Stimulated activated CD4-positive, alpha-beta T cell treated with anti-CD3 and anti-CD28 coated beads, Interleukin-4, amount 100 ng/mL, for 48 hours (primary cell): Measurements from ENCODE around the gene QSOX2.
"Not testable (repeated sequence)": the region's sequence is repeated elsewhere in the genome, so short reads cannot be mapped to it uniquely, and the experiment has no call there.

Experiments used
- DNase-seq, 2 donors: peaks; one replicate each; pipeline ENCODE4 v3.0.0-alpha.2; 2020; ENCODE audit warnings: low read depth in 2 of 2

The QSOX2 gene

GRCh38 chr9:136282272-136282861 lies 36.8 kb upstream of the QSOX2 start:
- no peak for DNase-seq

DNA sequence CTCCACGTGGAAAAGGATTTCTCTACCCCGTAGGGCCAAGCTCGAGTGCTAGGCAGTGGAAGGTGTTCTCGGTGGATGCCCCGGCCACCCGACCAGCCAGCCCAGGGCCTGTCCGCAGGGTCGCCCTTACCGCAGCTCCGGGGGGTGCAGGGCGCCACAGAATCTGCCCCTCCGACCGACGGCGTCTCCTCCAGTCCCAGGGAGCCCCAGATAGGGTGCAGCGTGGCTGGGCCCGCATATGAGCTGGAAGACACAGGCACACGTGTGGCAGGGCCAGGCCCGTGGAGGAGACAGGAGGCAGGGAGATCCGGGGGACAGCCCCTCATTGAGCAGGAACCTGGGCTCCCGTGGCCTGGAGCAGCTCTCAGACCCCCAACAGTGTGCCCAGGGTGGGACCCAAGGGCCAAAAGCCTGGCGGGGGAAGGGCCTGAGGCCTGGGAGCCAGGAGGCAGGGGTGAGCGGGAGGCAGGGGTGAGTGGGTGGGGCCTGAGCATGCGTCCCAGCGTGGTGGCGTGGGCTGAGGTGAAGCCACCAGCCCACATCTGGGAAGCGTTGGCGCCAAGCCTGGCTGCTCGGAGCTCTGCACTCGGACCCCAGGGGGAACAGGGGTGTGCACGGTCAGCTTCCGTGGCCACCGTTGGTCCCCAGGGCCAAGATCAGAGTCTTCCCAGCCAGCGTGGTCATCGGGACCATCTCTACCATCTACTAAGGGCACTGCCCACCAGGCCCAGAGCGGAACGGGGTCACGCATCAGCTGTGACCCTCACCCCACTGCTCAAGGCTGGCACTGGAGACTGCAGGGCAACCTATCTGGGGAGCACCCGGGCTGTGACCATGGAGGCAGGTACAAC lies 36.0 kb upstream of the QSOX2 start:
- DNase-seq: no peak

DNA sequence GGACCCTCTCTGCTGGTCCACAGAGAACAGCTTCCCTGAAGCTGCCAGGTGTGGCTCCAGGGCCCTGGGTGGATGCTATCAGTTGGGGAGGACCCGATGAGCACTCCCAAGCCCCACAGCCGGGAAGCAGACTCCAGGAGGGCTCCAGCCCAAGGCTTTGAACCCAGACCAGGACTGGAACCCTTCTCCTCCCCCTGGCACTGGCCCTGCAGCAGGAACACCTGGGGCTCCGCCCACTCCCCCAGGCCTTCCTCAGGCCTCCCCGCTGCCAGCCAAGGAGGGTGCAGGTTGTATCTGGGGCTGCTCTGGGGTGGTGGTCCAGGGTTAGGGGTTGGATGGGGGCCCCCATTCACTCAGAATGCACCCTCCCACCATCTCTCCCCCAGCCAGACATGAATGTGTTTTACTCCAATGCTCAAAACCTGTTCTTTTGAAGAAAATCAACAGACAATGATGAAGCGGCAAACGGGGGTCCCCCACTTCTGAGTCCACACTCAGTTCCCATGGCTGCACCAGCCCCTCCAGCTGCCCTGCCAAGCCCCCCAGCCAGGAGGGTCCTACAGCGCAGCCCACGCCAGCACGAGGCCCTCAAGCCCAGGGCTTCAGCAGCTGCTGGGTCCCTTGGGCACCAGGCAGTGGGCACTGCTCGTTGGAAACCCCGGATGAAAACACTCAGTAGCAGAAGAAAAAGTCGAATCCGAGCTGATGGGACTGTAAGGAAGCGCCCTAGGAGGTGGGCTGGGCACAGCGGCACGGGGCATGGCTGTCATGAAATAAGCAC lies 35.1 kb upstream of the QSOX2 start:
- DNase-seq: no peak

DNA sequence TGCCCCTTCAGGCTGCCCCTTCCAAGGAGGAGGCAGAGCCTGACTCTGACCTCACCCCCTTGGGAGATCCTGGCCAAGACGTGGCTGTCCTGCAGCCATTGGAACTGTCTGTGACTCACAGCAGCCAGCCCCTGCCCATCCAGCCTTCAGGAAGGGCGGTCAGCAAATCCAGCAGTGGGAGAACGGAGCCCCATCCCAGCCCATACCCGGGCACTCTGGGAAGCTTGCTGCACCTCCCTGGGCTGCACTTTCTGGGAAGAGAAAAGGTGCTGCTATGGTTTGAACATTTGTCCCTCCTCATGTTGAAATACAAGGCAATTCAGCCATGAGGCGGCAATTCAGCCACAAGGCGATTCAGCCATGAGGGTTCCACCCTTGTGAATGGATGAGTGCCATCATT lies 33.9 kb upstream of the QSOX2 start:
- DNase-seq: no peak

GRCh38 chr9:136278894-136279293 lies 33.3 kb upstream of the QSOX2 start:
- no peak for DNase-seq

DNA sequence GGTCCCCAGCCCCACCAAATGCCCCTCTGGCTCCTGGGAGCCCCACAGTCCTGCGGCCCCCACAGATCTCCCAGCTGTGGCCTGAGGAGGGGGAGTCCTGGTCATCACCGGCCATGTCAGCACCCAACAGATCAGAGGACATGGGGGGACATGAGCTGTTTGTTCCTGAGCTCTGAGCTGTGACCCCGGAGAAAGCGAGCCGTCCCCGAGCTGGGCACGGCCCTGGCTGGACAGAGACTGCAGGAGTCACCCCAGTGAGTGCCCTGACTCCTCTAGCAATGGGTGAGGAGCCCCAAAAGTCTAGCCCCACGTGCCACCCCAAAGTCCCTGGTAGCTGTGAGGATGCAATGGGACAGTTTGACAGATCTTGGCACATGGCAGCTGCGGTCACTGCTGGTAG lies 32.6 kb upstream of the QSOX2 start:
- DNase-seq: no peak

- no peak for DNase-seq
These were observed 32.1 kb upstream of the QSOX2 start for GRCh38 chr9:136277746-136278145.

- no peak for DNase-seq
These were observed 31.1 kb upstream of the QSOX2 start for GRCh38 chr9:136276716-136277115.

DNA sequence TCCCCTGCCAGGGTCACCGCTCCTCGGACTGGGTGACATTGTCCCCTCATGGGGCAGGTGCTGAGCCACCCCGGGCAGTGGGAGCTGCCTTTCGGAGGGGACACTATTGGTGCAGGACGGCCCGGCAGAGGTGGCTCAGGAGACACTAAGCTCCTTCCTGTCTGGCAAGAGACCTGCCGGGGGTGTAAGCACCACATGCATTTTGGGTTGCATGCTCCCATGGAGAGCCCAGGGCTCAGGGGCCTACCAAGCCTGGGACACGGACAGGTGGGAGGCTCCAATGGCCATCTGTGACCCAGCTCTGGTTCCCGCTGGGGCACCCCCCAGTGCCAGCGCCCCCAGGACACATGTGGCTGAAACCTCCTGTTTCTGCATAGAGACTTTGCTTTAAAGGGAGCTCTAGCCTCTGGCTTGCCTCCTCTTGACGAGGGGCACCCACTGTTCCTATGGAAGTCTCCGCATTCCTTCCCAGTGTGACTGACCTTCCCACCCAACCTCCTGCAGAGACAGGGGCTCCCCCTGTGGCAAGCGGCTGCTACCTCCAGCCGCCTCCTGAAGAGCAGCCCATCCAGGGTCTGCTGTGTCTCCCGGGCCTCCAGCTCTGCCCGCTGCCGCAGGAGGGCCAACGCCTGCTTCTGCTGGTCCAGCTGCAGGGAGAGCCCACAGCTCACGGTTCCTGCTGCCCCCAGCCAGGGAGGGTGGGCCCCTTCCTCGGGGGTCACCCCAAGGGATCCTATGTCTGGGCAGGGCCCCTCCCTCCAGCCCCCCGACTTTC lies 30.2 kb upstream of the QSOX2 start:
- no peak for DNase-seq

- no peak for DNase-seq
These were observed 29.4 kb upstream of the QSOX2 start for GRCh38 chr9:136274786-136275654.

DNA sequence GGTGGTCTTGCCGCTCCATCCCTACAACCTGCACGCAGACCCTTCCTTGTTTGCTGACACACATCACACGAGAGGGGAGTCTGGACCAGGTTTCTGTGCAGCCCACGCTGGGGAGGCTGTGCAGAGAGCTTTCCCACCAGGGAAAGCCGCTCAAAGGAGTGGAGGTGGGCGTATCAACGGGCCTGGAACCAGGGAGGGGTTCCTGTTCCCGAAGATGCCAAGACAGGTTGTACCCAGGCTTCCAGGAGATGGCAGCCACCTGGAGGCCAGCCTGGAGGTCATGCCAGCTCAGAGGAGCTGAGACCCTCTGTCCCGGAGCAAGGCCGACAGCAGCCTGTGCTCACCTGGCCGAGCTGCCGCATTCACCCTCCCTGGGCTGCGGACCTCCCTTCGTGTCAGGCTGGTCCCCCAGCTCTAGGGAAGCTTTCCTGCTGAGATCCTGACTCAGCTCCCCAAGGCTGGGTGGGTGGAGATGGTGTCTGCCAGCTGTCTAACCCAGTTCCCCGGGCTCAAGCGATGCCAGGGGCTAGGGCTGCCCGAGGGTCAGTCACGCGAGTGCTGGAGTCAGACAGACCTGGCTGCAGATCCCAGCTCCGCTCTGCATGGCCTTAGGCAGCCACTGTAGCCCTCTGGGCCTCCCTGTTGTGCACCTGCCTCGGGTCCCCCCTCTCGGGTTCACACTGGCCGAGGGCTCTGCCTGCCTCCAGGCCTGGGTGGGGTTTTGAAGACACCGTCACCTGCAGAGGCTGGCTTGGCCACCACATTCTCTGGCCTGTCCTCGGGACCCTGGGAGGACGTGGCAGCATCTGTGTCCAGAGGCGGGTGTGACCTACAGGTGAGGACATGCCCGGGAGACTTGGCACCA lies 28.5 kb upstream of the QSOX2 start:
- DNase-seq: no peak

DNA sequence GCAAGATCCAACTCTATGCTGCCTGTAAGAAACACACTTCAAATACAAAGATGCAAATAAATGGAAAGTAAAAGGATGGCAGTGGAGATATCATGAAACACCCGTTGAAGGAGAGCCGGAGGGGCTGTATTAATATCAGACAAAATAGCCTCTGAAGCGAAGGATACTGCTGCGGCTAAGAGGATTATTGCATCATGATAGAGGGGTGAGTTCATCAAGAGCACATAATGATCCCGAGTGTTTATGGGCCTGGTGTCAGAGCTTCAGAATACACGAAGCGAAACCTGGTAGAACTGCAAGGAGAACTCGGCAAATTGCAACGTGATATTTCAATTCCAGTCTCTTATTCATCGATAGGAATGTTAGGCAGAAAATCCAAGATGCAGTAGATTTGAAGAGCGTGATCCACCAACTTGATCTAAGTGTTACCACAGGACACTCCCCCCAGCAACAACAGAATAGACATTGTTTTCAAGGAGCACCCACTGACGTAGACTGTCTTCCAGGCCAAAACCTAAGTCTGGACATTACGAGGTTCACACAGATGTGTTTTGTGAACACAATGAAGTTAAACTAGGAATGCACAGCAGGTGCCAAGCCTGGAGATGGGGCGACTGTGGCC lies 27.7 kb upstream of the QSOX2 start:
- DNase-seq: no peak

GRCh38 chr9:136270173-136270705 lies 24.6 kb upstream of the QSOX2 start:
- DNase-seq: no peak

DNA sequence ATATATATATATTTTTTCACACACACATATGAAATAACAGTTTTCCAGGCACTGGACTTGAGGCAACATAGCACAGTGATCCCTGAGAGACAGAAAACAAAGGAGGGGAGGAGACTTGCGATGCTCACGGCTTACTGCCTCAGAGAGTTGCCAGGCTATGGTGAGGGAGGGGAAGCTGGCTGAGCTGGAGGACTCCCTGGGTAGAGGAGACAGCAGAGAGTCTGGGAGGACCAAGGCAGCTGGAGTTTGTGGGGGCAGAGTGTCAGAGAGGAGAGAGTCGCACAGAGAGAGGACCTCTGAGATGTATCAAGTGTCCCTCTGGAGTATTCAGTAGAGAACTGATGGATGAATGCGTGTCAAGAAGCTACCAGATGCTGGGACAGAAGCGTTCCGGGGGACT lies 23.1 kb upstream of the QSOX2 start:
- DNase-seq: no peak

DNA sequence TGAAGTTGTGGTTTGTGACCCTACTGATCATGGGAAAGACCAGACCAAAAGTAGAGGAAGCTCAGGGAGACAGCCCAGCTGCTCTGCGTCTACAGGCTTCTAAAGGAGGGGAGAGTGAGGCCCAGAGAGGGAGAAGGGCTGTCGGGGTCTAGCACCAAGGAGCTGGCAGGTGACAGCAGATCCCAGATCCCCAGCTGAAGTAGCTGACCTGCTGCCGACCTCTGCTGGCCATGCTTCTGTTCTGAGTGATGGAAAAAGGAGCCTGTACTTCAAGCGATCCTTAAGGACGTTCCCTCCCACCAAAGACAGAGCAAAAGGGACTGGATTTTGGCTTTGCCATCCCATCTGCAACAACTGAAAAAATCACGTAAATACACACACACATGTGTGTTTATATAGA lies 22.7 kb upstream of the QSOX2 start:
- no peak for DNase-seq

DNA sequence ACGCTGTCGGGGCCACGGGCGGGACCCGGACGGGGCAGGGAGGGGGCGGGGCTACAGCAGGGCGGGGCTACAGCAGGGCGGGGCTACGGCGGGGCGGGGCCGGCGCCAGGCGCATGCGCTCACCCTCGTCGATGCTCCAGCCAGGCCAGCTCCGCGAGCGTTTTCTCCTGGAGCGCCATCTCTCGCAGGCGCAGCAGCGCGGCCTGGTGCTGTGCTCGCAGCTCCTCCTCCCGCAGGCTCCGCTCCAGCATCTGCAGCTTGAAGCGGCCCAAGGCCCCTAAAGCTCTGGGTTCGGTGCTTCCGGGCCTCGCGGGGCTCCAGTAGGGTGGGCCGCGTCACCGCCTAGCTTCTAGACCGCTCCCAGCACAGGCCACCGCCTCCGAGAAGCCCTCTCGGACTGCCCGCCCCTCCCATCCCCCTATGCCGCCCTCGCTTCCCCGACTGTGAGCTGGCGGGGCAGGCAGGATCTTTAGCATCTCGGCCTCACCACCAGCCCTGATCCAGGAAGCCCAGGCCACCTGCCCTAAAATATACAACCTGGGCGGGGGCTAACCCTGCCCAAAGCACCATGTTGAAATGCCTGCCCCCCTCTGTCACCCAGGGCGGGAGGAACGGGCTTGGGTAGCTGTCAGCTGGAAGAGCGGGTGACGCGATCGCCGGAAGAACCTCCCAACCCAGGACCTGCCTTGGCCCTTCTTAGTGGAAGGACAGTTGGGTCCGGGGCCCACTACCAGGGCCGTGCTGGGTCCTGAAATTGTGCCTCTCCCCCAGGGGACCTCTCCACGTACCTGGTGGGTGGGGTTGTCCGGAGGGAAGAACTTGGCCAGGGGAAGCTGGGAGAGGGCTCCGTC lies 21.9 kb upstream of the QSOX2 start:
- peak; percentile 75 to 84 for DNase-seq

GRCh38 chr9:136266641-136267040 lies 21.0 kb upstream of the QSOX2 start:
- not testable (repeated sequence) for DNase-seq
